ENCODE results near the gene PIMREG.

PIMREG gene

GRCh38 chr17:6492892-6493674 lies 48.8 kb downstream of the PIMREG start:
- DNase-seq (ENCODE audit: low read depth in 1 of 2, low spot score in 1 of 2) = no peak
- in situ Hi-C loops (cut with HindIII; ENCODE audit: low pct_unique_long_range_greater_than_20kb, low sequenced_read_pairs) = no loop called here
- TF ChIP-seq JUND (IDR thresholded peaks at IDR 0.05; ENCODE audit: low read depth) = no peak

DNA sequence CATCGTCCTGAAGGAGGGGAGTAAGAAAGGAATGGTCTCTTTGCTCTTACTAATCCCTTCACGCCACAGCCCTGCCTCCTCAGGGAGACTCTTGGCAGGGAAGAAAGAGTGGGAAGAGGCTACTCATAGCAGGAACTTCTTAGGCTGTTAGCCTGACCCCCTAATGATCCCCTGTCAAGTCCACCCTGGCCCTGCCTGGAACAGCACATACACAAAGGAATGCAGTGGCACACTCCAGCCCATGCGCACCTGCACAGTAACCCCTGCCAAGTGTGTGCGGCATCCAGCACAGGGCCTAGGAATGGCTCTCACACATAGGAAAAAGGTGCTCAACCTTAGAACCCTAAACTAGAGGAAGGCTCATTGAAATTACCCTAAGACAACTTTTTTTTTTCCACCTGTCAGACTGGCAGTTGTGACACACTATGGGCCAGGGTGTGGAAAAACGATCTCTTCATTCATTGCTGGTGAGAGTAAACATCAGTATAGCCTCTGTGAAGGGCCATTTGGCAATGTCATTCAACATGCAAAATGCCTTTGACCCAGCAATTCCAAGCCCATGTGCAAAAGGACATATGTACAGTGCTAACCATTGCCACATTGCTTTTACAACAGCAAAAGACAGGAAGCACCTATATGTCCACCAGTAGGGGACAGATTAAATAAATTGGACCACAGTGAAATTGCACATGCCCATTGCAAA lies 50.1 kb downstream of the PIMREG start:
- no peak for TF ChIP-seq JUND (IDR thresholded peaks at IDR 0.05; ENCODE audit: low read depth)
- in situ Hi-C loops (cut with HindIII; ENCODE audit: low pct_unique_long_range_greater_than_20kb, low sequenced_read_pairs) = no loop called here
- DNase-seq (ENCODE audit: low read depth in 1 of 2, low spot score in 1 of 2) = no peak

GRCh38 chr17:6495450-6496115 lies 51.3 kb downstream of the PIMREG start:
- TF ChIP-seq JUND (IDR thresholded peaks at IDR 0.05; ENCODE audit: low read depth) = no peak
- in situ Hi-C loops (cut with HindIII; ENCODE audit: low pct_unique_long_range_greater_than_20kb, low sequenced_read_pairs) = no loop called here
- DNase-seq (ENCODE audit: low read depth in 1 of 2, low spot score in 1 of 2) = no peak

GRCh38 chr17:6496116-6496481 lies 51.8 kb downstream of the PIMREG start:
- no peak for TF ChIP-seq JUND (IDR thresholded peaks at IDR 0.05; ENCODE audit: low read depth)
- in situ Hi-C loops (cut with HindIII; ENCODE audit: low pct_unique_long_range_greater_than_20kb, low sequenced_read_pairs) = no loop called here
- DNase-seq (ENCODE audit: low read depth in 1 of 2, low spot score in 1 of 2) = no peak

DNA sequence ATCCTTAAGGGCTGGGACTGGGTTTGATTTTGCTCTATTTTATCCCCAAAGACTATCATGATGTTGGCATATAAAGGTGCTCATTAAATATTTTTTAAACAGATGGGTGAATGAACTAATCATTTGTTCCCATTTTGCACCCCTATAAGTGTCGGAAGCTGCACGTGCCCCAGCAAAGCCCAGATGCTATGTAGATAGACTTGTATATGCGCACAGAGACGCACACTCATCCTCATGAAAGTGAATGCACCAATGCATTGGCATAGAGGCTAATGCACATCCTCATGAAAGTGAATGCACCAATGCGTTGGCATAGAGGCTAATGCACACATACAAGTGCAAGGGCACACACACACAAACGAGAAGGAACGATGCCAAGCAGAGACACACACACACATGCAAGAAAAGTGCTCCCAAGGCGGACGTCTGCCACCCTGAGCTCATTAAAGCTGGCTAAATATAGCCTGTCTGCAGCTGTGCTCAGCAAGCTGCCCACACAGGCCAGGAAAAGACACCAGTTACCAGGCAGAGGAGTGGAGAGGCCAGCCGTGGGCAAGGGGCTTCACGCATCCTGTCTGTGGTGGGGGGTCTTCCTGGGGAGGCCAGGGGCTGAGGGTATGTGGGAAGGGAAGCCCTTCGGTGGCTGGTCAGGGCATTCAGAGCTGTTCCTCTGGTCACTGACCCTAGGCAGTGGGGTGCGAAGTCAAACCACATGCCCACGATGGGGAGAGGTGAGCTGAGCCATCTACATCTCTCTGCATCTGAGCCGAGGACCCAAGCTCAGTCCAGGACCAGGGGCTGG lies 52.6 kb downstream of the PIMREG start:
- no peak for TF ChIP-seq JUND (IDR thresholded peaks at IDR 0.05; ENCODE audit: low read depth)
- DNase-seq (ENCODE audit: low read depth in 1 of 2, low spot score in 1 of 2) = no peak
- in situ Hi-C loops (cut with HindIII; ENCODE audit: low pct_unique_long_range_greater_than_20kb, low sequenced_read_pairs) = no loop called here

DNA sequence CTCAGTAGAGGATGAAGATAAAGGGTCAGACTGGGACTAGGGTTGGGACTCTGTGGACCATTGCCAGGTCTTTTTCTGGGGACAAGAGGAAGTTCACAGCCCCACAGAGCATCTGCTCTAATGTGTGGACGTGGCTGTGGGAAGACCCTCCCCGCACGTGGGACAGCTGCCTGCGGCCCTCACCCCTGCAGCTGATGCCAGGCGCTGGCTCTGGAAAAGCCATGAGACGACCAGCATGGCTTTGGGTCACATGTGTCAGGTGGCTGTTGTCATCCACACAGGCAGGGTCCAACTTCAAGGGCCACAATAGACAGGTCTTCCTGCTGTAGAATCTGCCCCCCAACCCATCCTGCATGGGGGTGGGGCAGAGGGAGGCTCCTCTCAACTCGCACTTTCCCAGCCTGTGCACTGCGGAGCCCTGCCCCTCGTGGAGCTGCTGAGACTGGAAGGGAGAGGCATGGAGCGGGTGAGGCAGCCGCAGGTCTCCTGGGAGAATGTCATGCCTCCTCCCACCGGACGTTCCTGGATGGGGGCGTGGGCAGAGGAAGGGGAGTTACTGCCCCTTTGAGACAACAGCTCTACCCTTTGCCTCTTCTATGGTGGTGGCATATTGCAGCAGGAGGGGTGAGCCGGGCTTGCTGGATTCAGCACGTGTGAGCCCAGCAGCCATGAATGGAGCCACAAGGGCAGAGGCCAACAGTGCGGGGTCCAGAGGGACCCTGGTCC lies 53.4 kb downstream of the PIMREG start:
- in situ Hi-C loops (cut with HindIII; ENCODE audit: low pct_unique_long_range_greater_than_20kb, low sequenced_read_pairs) = no loop called here
- TF ChIP-seq JUND (IDR thresholded peaks at IDR 0.05; ENCODE audit: low read depth) = no peak
- no peak for DNase-seq (ENCODE audit: low read depth in 1 of 2, low spot score in 1 of 2)

DNA sequence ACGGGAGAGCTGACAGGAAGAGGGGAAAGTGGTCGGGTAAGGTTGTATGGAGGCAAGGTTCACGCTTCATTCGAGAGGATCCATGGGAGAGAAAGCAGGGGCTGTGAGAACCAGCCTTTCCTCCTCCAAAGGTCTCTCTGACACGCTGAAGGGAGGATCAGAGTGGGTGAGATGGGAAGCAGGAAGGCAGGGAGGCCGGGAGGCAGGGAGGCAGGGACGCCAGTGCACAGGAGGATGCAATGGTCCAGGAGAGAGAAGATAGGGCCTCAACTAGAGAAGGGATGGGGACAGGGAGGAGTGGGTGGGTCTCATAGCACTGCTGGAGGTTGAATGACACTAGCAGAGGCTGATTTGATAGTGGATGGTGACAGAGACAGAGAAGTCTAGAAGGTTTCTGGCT lies 54.1 kb downstream of the PIMREG start:
- in situ Hi-C loops (cut with HindIII; ENCODE audit: low pct_unique_long_range_greater_than_20kb, low sequenced_read_pairs) = no loop called here
- no peak for TF ChIP-seq JUND (IDR thresholded peaks at IDR 0.05; ENCODE audit: low read depth)

DNA sequence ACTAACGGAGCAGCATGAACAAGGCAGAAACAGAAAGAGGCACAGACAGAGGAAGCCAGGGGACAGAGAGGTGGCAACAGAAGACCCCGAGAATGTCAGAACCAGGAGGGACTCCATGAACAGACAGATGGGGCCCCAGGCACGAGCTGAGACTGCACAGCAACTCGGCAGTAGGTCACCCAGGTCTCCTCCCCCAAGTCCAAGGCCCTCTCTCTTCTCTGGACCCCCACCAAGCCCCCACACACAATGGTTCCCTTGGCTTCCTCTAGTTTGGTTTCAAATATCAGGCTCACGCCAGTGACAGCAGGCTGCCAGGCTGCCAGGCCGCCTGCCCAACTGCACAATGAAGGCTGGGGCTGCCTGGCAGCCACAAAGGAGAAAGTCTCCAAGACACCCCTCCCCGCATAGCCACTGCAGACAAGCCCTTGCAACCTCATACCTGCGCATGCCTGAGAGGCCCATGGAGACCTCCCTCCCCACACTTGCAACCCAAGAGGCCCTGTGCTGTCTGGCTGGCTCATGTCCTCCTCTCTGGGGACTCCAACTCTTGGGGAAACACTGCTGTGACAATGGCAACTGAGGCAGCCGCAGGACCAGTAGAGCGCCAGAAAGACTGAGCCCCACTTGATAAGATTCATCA lies 54.8 kb downstream of the PIMREG start:
- DNase-seq (ENCODE audit: low read depth in 1 of 2, low spot score in 1 of 2) = no peak
- TF ChIP-seq JUND (IDR thresholded peaks at IDR 0.05; ENCODE audit: low read depth) = no peak
- in situ Hi-C loops (cut with HindIII; ENCODE audit: low pct_unique_long_range_greater_than_20kb, low sequenced_read_pairs) = no loop called here

More for the DNA sequence above, 54.1 kb downstream of the PIMREG start:
- no peak for DNase-seq (ENCODE audit: low read depth in 1 of 2, low spot score in 1 of 2)
